Kidney (tissue), 14 donors: Measurements from ENCODE around the gene PHEX. TPM values are rescaled to one million over a fixed set of nuclear protein-coding genes. Genes with fewer than 3 reads are reported as not detected.

Experiments
- DNase-seq, 5 donors: peaks; one replicate each; pipeline ENCODE4 v3.0.0-alpha.2; 2013 to 2020
- FAIRE-seq: peaks from 2 replicates; lab custom pipeline; 2012; peaks lifted over from hg19 to GRCh38; lab: Jason Lieb, UNC
- H3K27ac ChIP-seq, 2 donors: one replicate each; pipeline ENCODE4 v1.7.0; 2013; ENCODE audit warnings: low read depth in 2 of 2, low read length in 2 of 2, inconsistent platforms in 1 of 2
- H3K27me3 ChIP-seq: one replicate; pipeline ENCODE4 v1.7.1; 2013; ENCODE audit warnings: low read length, inconsistent platforms; ENCODE audit not compliant: control insufficient read depth, insufficient read depth
- H3K36me3 ChIP-seq, 3 donors: one replicate each; pipeline versions ENCODE4 v1.7.0 to v1.7.1; 2013; ENCODE audit warnings: low read length in 3 of 3, control low read depth in 1 of 3, inconsistent platforms in 1 of 3; ENCODE audit not compliant: insufficient read depth in 3 of 3, control insufficient read depth in 2 of 3
- H3K4me1 ChIP-seq, 3 donors: one replicate each; pipeline versions ENCODE4 v1.7.0 to v1.7.1; 2013; ENCODE audit warnings: low read length in 3 of 3, inconsistent platforms in 1 of 3, low read depth in 1 of 3; ENCODE audit not compliant: control insufficient read depth in 2 of 3, insufficient read depth in 2 of 3
- H3K4me3 ChIP-seq, 3 donors: one replicate each; pipeline versions ENCODE4 v1.7.0 to v1.8.1; 2013; ENCODE audit warnings: low read length in 3 of 3, control low read depth in 1 of 3, inconsistent platforms in 1 of 3
- H3K9ac ChIP-seq, 3 donors: one replicate each; pipeline versions ENCODE4 v1.7.0 to v1.7.1; 2013; ENCODE audit warnings: low read length in 3 of 3, control low read depth in 1 of 3, inconsistent platforms in 1 of 3
- H3K9me3 ChIP-seq, 3 donors: one replicate each; pipeline versions ENCODE4 v1.7.0 to v1.7.1; 2013; ENCODE audit warnings: low read length in 3 of 3, control low read depth in 1 of 3, inconsistent platforms in 1 of 3; ENCODE audit not compliant: control insufficient read depth in 2 of 3, insufficient read depth in 1 of 3
- intact Hi-C: fragments of 100-400 bp; cut with DNase I; formaldehyde crosslinking; loops from one replicate; pipeline ENCODE4 v1.11.1; 2022
- polyA plus RNA-seq: library from polyadenylated mRNA; stranded (reverse); fragments of 350-450 nt; fragmentation: Illumina TruSeq; extraction: RNeasy Lipid Tissue Mini Kit (QIAGEN cat#74804); gene quantifications from one replicate; pipeline ENCODE4 v1.2.3, GENCODE V29; 2014; ENCODE audit warnings: low read depth, low replicate concordance; ENCODE audit not compliant: insufficient read depth
- total RNA-seq: library from RNA; stranded (reverse); fragmentation: NEBNext Ultra II Directional; extraction: Animal tissue kit (Norgen Biotek cat#: 25700); gene quantifications from one replicate; pipeline ENCODE4 v1.2.1, GENCODE V29; 2021
- TF ChIP-seq, protein P1 (sequence below): IDR thresholded peaks from 3 replicates; pipeline ENCODE4 v1.5.1; 2012; ENCODE audit warnings: mild to moderate bottlenecking, moderate library complexity, borderline replicate concordance; ENCODE audit not compliant: insufficient read depth; ENCODE audit errors: extremely low read depth
- donor health status: control.
- donor health status: control.
- donor health status: control.
- donor health status: control.
- donor health status: control.
- donor health status: DM: yes; HTN: yes; CAD: no.
- donor health status: Normal renal cell carcinoma (clear cell type).

The PHEX gene
- total and polyA plus RNA-seq, 2 donors from 2014 or later = 0.19 to 0.25 TPM

DNA sequence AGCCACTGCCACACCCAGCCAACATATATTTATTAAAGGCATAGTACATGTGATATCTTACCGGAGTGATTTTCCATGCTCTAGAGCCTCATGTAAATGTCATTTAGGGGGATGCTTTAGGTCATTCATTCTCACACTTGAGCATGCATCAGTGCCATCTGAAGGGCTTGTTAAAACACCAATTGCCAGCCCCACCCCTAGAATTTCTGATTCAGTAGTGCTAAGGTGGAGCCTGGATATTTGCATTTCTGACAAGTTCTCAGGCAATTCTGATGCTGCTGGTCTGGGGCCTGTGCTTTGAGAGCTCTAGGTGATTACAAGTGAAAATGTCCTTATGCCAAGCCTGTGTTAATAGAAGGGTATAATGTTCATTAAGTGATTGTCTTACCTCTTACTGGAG is 107.7 kb downstream of the PHEX start:
- TF ChIP-seq, protein P1, sequence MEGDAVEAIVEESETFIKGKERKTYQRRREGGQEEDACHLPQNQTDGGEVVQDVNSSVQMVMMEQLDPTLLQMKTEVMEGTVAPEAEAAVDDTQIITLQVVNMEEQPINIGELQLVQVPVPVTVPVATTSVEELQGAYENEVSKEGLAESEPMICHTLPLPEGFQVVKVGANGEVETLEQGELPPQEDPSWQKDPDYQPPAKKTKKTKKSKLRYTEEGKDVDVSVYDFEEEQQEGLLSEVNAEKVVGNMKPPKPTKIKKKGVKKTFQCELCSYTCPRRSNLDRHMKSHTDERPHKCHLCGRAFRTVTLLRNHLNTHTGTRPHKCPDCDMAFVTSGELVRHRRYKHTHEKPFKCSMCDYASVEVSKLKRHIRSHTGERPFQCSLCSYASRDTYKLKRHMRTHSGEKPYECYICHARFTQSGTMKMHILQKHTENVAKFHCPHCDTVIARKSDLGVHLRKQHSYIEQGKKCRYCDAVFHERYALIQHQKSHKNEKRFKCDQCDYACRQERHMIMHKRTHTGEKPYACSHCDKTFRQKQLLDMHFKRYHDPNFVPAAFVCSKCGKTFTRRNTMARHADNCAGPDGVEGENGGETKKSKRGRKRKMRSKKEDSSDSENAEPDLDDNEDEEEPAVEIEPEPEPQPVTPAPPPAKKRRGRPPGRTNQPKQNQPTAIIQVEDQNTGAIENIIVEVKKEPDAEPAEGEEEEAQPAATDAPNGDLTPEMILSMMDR = no peak
- DNase-seq (no peak), FAIRE-seq (no peak)
- no peak overlapping the region for H3K27ac ChIP-seq
- H3K4me1 ChIP-seq = no peaks in the 10 kb centered on the region
- no peaks in the 10 kb centered on the region for H3K36me3 ChIP-seq
- intact Hi-C loops = no loop called here
- no peak overlapping the region for H3K9ac ChIP-seq
- H3K27me3 ChIP-seq = no peaks in the 10 kb centered on the region
- no peaks in the 10 kb centered on the region for H3K9me3 ChIP-seq
- no peak overlapping the region for H3K4me3 ChIP-seq

DNA sequence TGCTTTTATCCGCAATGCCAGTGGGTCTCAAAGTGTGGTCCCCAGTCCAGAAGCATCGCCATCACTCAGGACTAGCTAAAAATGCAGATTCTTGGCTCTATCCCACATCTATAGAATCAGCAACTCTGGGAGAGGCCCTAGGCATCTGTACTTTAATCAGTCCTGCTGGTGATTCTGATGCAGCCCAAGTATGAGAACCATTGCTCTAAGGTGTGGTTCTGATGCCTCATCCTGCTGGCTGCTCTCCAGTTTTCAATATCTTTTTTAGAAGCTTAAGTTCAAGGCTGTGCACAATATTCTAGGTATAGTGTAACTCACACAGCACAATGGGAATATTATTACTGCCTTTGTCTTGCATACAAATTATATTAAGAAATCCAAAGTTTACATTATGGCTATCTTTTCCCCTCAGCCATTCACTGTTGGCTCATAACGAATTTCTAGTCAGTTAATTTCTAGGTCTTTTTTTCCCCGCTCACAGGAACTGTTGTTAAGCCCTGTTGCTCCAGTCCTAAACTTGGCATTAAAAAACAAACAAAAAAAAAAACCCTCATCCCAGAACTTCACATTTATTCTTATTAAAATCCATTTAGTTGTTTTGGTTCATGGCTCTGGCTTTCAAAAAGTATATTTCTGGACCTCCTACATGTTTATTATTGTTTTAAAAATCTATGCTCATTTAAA is 109.1 kb downstream of the PHEX start:
- DNase-seq = no peak
- no peak for FAIRE-seq

DNA sequence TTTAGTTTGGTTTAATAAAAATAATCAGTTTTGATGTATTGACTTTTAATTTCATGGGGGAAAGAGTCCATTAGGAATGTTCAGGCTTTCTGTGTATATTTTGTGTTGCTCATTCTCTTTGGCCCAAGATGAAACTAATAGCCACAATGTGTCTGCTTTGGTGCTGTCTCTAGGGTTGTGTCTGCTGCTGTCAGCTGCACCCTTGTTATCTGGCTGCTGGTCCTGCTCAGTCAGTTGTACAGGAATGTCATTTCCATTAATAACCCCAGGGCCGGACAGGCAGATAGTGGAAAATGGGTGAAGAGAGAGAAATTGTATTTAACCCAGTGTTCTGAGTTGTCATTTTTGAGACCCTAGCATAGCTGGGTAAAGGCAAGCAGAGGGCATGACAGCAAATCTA is 115.1 kb downstream of the PHEX start:
- Histone ChIP-seq H3K36me3 (no peaks in the 10 kb centered on the region), H3K9me3 (no peaks in the 10 kb centered on the region), H3K9ac (no peak overlapping the region), H3K4me1 (peaks cover 0 to 4% (median 0%) of the 10 kb centered on the region in 3 donors), H3K4me3 (no peak overlapping the region), H3K27ac (no peak overlapping the region), H3K27me3 (no peaks in the 10 kb centered on the region)
- DNase-seq (no peak), FAIRE-seq (peak; percentile 38)
- TF ChIP-seq, protein P1 = no peak
- intact Hi-C loops = no loop called here

More for the DNA sequence above, 109.1 kb downstream of the PHEX start:
- no peak overlapping the region for H3K27ac ChIP-seq
- no peak overlapping the region for H3K9ac ChIP-seq
- H3K9me3 ChIP-seq = no peaks in the 10 kb centered on the region
- H3K4me1 ChIP-seq = peaks cover 0 to 3% (median 0%) of the 10 kb centered on the region in 3 donors
- no peaks in the 10 kb centered on the region for H3K27me3 ChIP-seq
- H3K36me3 ChIP-seq = no peaks in the 10 kb centered on the region
- no peak overlapping the region for H3K4me3 ChIP-seq
- intact Hi-C loops = no loop called here
- TF ChIP-seq, protein P1 = no peak
